ENCODE measurements around the gene CHST15.

- TF ChIP-seq CTCF (conservative IDR thresholded peaks at IDR 0.05; ENCODE audit: low read length): no peak
- TF ChIP-seq EZH2phosphoT487 (IDR thresholded peaks at IDR 0.05; ENCODE audit: borderline replicate concordance, low read depth, low read length): no peak
Observed at GRCh38 chr10:124119946-124120345, 26.5 kb upstream of the CHST15 start.
